SK-N-SH (cell line): Measurements from ENCODE around the gene SPEF2.

Source experiments
- CTCF ChIP-seq: fragments of 200-600 bp; sonication (generic); IDR thresholded peaks from 2 replicates; pipeline ENCODE4 v1.6.1; 2017; ENCODE audit warnings: antibody characterized with exemption, mild to moderate bottlenecking, moderate library complexity
- EP300 ChIP-seq, 2 experiments: IDR thresholded peaks; 2 replicates each; pipeline versions ENCODE4 v1.4.0 to v1.6.1; 2012; ENCODE audit warnings: borderline replicate concordance in 1 of 2, low read depth in 1 of 2, low read length in 1 of 2
- EZH2phosphoT487 ChIP-seq: fragments of 200-600 bp; sonication (generic); IDR thresholded peaks from 2 replicates; pipeline ENCODE4 v1.6.1; 2017; ENCODE audit warnings: low read depth, mixed run types, mild to moderate bottlenecking, antibody characterized with exemption, moderate library complexity, borderline replicate concordance
- MXI1 ChIP-seq: IDR thresholded peaks from 2 replicates; pipeline ENCODE4 v1.6.1; 2012; ENCODE audit warnings: mild to moderate bottlenecking, low read depth, low read length, improper control_type of control experiment
- NFIC ChIP-seq: IDR thresholded peaks from 2 replicates; pipeline ENCODE4 v1.4.0; 2012; ENCODE audit warnings: borderline replicate concordance
- POLR2AphosphoS5 ChIP-seq: IDR thresholded peaks from 2 replicates; pipeline ENCODE4 v1.6.1; 2012; ENCODE audit warnings: low read depth, low read length
- RAD21 ChIP-seq: IDR thresholded peaks from 2 replicates; pipeline ENCODE4 v1.6.1; 2012; ENCODE audit warnings: mild to moderate bottlenecking, low read length
- SIN3A ChIP-seq: IDR thresholded peaks from 2 replicates; pipeline ENCODE4 v1.6.1; 2012; ENCODE audit warnings: low read depth, mild to moderate bottlenecking, low read length, moderate library complexity, borderline replicate concordance
- TAF1 ChIP-seq: IDR thresholded peaks from 2 replicates; pipeline ENCODE4 v1.6.1; 2012; ENCODE audit warnings: low read depth, mild to moderate bottlenecking, low read length, moderate library complexity, borderline replicate concordance
- TCF12 ChIP-seq: IDR thresholded peaks from 2 replicates; pipeline ENCODE4 v1.4.0; 2012
- YY1 ChIP-seq: IDR thresholded peaks from 2 replicates; pipeline ENCODE4 v1.4.0; 2012; ENCODE audit warnings: low read depth, mild to moderate bottlenecking
- TF ChIP-seq, protein P1 (sequence below): IDR thresholded peaks from 2 replicates; pipeline ENCODE4 v1.6.1; 2012; ENCODE audit warnings: mild to moderate bottlenecking, low read depth, low read length, moderate library complexity
- TF ChIP-seq, protein P2 (sequence below): IDR thresholded peaks from 2 replicates; pipeline ENCODE4 v1.4.0; 2012; ENCODE audit warnings: low read depth

GRCh38 chr5:35752012-35752411, 134.3 kb downstream of the SPEF2 start:
- TF ChIP-seq POLR2AphosphoS5: no peak
- no peak for TF ChIP-seq CTCF
- TF ChIP-seq MXI1: no peak
- TF ChIP-seq TCF12: no peak
- TF ChIP-seq, protein P1, sequence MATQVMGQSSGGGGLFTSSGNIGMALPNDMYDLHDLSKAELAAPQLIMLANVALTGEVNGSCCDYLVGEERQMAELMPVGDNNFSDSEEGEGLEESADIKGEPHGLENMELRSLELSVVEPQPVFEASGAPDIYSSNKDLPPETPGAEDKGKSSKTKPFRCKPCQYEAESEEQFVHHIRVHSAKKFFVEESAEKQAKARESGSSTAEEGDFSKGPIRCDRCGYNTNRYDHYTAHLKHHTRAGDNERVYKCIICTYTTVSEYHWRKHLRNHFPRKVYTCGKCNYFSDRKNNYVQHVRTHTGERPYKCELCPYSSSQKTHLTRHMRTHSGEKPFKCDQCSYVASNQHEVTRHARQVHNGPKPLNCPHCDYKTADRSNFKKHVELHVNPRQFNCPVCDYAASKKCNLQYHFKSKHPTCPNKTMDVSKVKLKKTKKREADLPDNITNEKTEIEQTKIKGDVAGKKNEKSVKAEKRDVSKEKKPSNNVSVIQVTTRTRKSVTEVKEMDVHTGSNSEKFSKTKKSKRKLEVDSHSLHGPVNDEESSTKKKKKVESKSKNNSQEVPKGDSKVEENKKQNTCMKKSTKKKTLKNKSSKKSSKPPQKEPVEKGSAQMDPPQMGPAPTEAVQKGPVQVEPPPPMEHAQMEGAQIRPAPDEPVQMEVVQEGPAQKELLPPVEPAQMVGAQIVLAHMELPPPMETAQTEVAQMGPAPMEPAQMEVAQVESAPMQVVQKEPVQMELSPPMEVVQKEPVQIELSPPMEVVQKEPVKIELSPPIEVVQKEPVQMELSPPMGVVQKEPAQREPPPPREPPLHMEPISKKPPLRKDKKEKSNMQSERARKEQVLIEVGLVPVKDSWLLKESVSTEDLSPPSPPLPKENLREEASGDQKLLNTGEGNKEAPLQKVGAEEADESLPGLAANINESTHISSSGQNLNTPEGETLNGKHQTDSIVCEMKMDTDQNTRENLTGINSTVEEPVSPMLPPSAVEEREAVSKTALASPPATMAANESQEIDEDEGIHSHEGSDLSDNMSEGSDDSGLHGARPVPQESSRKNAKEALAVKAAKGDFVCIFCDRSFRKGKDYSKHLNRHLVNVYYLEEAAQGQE: no peak
- no peak for TF ChIP-seq RAD21
- no peak for TF ChIP-seq EP300 (IDR thresholded peaks at IDR 0.05; ENCODE audit: borderline replicate concordance in 1 of 2, low read depth in 1 of 2, low read length in 1 of 2)
- TF ChIP-seq EZH2phosphoT487: no peak
- TF ChIP-seq YY1: no peak
- TF ChIP-seq NFIC: no peak
- TF ChIP-seq SIN3A: no peak
- TF ChIP-seq, protein P2, sequence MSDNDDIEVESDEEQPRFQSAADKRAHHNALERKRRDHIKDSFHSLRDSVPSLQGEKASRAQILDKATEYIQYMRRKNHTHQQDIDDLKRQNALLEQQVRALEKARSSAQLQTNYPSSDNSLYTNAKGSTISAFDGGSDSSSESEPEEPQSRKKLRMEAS: no peak
- no peak for TF ChIP-seq TAF1
